HL-60 (cell line): ENCODE measurements around the gene KATNB1.

Source experiments
- CTCF ChIP-seq: IDR thresholded peaks from one replicate; pipeline ENCODE4 v1.5.1; 2011; ENCODE audit warnings: low read length, control low read depth, inconsistent platforms; ENCODE audit not compliant: insufficient read depth
- GABPA ChIP-seq: IDR thresholded peaks from 2 replicates; pipeline ENCODE4 v1.6.1; 2012; ENCODE audit warnings: low read depth
- POLR2AphosphoS5 ChIP-seq: IDR thresholded peaks from 2 replicates; pipeline ENCODE4 v1.6.1; 2012; ENCODE audit warnings: low read depth
- REST ChIP-seq: IDR thresholded peaks from 2 replicates; pipeline ENCODE4 v1.6.1; 2012; ENCODE audit warnings: low read depth; ENCODE audit not compliant: insufficient replicate concordance
- SPI1 ChIP-seq: IDR thresholded peaks from 2 replicates; pipeline ENCODE4 v1.6.1; 2012; ENCODE audit warnings: low read depth, mild to moderate bottlenecking, borderline replicate concordance

- TF ChIP-seq CTCF (no peak), REST (no peak), GABPA (no peak), POLR2AphosphoS5 (no peak), SPI1 (no peak)
These were observed 67.0 kb downstream of the KATNB1 start, which contains the start of gene KIFC3 for GRCh38 chr16:57802341-57803133.
